Lung microvascular endothelial cell (primary cell): ENCODE measurements around the gene ADRB2. TPM values are rescaled to one million over a fixed set of nuclear protein-coding genes. Genes with fewer than 3 reads are reported as not detected.

Experiments used
- DNase-seq, 2 donors: peaks; one replicate each; pipeline versions ENCODE4 v3.0.0 to v3.0.0-alpha.2; 2010; ENCODE audit warnings: low read depth in 2 of 2
- total RNA-seq: library from RNA; depleted of rRNA; stranded (reverse); fragments of >200 nt; gene quantifications from 2 replicates; pipeline ENCODE4 v1.2.1, GENCODE V29; 2014

The ADRB2 gene
- total RNA-seq, 1 donor from 2014 or later: 9.5 TPM

DNA sequence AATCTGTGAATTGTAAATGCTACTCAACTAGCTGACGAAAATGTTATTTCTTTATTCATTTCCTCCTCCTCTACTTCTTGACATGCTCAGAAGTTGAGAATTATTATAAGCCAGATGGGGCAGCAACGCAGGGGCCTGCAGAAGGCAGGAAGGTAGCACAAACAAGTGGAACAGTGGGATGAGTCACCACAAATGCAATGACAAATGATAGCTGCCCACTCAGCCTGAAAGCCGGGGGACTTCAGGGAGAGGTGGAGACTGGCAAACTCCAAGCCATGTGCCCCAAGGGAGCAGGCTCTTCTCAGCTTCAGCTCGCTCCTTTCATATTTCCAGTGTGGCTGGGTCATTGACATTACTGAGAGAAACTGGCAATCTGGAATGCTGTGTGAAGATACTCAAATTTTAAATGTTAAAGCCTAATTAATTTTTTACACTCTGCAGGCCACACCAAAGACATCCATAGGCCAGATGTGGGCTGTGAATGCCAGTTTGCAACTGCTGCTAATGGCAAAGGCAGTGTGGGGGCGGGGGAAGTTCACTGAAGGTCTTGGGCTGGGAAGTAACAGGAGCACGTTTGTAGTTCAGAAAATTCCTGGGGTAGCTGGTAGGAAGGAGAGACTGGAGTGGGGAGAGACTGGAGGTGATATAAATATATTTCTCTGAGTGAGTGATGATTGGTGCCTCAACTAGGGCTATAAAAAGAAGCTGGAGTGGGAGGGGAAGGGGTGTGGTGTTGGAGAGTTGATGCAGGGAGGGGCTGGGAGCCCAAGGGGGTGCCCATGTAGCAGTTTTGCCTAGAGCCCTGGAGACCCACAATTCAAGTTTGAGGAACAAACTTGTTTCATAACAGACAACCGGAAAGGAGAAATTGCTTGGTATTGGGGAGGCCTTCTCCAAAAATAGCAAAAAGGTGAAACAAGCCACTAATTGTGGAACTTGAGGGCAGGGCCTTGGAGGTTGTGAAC lies 20.8 kb upstream of the ADRB2 start:
- DNase-seq: peak; percentile 72 to 73

DNA sequence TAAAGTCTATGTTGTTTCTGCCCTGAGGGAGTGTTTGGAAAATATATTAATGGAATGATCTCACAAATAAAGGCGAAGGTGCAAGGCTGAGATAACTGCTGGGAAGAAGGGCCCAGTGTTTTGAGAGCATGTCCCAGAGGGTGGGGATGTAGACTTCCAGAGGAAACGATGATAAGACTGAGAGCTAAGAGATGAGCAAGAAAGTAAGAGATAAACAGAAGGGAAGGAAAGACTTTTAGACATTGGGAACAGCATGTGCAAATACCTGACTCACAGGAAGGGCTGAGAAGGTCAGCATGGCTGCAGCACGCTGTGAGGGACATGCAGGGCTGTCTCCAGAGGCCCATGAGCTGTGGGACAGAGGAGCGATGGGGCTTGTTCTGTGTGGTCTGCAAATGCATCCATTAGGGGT lies 19.9 kb upstream of the ADRB2 start:
- DNase-seq: peak in 1 of 2 donors; percentile 42

DNA sequence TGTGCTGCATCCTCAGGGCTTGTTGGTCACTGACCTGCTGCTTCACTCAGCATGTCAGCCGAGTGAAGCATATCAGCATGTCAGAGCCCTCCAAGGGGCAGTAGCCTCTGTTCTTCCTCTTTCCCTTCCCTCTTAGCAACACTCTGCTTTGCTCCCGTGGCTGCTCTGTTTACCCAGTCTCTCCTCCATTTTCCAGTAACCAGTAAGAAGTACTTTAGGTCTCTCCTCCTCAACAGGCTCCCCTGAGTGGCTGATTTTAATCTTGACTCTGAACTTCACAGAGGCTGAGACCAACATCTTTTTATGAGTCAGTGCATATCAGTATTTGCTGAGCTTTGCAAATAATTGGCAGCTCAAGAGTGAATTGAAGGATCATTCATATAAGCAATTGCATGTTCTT lies 18.6 kb upstream of the ADRB2 start:
- no peak for DNase-seq

DNA sequence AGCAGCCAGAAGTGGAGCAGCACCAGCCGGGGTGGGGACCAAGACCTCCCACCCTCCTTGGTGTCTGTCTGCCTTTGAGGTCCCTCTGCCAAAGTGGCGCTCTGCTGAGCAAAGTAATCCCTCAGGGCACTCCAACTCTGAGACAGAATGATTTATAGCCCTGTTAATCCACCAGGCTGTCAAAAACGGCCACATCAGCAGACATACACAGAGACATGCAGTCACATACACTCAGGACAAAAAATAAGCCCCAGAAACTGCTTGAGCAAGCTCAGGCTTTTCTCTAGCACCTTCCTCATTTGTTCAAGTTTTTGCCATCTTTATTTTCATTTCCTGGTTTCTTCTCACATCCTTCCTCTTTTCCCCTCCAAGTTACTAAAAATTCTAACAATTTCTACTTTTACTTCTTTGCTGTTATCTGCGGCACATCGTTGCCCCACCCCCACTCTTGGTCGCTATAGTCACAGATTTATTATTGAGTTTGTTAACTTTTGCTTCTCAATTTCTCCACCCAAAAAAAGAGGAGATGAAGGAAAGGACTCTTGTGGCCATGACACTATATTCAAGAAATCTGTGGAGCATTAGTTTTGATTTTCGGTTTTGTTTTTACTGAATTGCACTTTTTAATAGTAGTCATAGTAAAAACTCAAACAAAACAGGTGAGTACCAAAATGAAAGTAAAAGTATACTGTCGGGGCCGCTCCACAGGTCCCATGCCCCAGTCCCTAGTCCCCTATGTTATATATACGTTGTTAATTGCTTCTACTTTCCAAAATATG lies 17.4 kb upstream of the ADRB2 start:
- DNase-seq: peak in 1 of 2 donors; percentile 57

DNA sequence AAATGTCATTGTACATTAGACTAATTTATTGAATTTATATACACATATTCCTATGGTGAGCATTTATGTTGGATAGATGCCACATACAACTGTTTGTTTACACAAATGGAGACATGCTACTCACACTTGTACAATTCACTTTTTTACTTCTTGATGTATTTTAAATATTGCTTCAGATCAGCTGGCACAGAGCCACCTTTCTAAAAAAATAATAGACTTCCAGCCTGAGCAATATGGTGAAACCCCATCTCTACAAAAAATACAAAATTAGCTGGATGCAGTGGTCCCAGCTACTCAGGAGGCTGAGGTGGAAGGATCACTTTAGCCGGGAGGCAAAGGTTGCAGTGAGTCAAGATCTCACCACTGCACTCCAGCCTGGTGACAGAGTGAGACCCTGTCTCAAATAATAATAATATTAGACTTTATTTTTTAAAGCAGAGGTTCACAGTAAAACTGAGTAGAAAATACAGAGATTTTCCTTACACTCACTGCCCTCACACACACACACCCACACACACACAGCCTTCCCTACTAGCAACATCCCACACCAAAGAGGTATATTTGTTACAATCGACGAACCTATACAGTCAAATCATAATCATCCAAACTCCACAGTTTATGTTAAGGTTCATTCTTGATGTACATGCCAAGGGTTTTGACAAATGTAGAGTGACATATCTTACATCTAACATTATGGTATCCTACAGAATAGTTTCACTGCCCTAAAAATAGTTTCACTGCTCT lies 16.5 kb upstream of the ADRB2 start:
- DNase-seq: no peak

DNA sequence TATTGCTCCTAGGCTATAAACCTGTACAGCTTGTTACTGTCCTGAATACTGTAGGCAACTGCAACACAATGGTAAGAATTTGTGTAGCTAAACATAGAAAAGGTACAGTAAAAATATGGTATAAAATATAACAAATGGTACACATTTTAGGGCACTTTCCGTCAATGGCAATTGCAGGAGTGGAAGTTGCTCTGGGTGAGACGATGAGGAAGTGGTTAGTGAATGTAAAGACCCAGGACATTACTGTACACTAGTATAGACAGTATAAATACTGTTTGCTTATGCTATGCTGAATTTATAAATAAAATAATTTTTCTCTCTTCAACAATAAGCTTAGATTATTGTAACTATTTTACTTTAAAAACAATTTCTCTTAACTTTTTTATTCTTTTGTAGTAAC lies 15.6 kb upstream of the ADRB2 start:
- no peak for DNase-seq

DNA sequence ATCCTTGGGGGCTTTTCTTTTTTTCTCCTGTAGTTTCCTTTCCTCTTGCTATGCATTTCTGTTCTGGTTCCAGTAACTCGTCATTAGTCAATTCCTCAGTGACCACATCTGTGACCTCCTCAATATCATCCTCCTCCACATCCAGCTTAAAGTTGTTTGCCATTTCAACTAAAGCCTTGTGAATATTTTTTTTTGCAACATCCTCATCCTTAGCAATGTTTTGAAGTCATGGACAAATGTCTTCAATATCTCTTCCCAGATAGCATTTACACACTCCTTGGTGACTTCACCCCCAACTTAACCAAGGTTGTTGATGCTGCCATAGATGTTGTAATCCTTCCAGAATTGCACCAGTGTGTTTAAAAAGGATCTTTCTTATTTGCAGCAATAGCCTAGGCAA lies 14.7 kb upstream of the ADRB2 start:
- DNase-seq: no peak

DNA sequence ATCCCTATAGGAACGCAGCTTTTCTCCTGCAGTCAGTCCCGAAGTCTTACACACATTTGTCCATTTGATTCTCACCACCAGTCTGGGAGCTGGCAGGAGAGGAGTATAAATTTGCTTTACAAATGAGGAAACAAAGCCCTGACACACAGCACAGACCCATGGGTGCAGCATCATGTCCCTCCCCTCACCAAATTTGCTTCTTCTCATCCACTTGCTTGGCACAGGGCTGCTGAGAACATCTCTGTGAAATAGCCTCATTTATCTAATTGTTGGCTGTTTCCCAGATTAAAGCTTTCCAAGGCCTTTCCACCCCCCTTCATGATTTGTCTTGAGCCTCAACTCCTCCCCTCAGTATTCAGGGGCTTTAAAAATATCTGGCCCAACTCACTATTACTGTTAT lies 11.3 kb upstream of the ADRB2 start:
- no peak for DNase-seq

DNA sequence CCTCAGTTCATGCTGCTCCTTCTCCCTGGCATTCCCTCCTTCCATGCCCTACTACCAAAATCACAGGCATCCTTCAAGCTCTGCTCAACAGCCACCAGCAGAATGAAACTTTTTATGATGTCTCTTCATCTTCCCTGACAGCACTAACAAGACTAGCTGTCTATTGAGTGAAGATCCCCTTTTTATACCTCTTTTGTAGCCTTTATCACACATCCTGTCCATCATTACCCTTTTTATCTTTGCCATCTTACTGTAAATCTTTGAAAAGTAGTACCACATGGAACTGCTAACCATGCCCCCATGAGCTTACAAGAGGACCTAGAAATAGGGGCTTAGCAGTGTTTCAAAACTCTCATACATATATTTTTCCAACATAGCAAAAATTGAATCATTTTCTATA lies 10.8 kb upstream of the ADRB2 start:
- no peak for DNase-seq

DNA sequence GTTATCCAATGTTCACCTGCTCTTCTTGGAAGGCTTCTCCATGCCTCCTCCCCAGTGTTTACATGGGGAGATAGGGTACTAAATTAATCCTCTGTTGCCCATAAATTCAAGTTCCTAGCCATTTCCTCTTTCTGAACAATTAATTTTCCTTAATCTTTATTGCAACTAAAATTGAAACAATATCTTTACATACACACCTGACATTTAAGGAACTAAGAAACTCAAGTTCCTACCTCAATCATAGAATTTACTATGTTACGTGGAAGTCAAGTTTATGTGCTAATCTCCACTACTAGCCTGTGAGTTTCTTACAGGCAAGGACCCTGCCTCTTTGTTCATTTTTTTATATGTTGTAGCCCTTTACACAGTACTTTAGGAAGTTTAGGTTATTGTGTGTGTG lies 10.1 kb upstream of the ADRB2 start:
- no peak for DNase-seq

DNA sequence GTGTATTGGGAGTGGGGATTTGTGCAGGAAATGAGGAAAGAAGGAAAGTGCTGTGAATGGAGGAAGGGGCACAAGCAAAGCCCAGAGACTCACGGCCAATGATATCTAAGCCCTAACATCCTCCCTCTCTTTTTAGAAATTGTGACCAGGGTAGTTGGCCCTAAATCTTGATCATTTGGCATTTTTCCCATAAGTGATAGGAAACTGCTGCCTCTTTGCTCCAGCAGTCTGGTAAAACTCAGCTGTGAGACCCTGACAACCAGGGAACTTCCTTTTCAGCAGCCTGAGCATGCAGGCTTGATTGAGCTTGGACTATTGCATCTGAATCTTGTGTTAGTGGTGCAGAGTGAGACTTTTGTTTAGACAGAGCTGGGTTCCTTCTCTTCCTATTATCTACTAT lies 9.6 kb upstream of the ADRB2 start:
- no peak for DNase-seq

DNA sequence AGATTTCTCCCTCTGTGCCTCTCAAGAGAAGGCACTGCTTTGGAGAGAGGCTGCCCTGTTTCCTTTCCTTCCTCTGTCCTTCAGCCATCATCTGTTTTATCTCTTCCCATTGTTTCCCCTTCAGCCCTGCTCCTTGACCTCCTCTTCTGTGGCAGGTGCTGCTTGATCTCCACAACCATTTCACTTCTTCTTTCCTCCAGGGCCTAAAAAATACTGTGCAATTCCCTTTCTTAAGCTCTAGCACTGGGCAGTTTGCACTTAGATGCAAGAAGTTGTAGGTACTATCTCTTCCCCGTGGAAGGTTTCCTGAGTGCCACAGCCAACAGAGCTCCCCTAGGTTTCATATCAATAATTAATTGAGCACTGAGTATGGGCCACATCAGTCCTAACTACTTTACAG lies 8.8 kb upstream of the ADRB2 start:
- no peak for DNase-seq

DNA sequence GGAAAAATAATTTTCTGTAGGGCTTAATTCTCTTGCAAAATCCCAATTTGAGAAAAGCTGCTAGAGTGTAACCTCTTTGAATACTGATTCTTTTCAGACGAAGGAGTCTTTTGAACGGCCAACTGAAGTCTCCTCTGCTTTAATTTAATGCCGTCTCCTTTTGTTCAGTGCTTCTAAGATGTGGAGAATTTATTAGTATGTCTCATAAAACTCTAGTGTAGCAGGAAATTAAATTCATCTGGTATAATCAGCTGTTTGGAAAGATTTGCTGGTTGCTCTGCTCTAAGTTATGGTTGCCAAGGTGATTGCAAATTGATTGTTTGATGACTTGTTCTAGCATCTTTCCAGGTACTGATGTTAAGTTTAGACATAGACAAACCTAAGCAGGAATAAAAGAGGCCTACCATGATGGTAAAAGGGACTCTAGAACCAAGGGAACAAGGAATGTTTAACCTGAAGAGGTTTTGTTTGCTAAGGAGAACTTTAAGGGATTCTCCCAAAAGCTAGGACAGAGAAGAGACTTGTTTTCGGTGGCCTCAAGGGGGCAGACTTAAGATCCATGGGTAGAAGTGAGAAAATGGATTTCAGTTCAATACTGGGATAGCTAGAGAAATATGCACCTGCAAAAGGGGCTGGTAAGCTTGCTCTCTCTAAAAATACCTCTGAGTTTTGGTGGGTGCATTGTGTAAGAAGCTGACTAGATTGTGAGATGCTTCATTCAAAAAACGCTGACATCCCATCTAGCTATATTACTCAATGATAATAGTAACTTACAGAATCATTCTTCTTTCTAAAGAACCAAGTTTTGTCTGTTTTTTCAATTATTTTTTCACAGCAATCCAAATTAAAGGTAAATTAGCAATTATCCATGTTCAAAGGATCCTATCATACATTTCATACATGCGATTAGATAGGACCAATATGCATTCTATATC lies 5.7 kb upstream of the ADRB2 start:
- DNase-seq: peak; percentile 59

DNA sequence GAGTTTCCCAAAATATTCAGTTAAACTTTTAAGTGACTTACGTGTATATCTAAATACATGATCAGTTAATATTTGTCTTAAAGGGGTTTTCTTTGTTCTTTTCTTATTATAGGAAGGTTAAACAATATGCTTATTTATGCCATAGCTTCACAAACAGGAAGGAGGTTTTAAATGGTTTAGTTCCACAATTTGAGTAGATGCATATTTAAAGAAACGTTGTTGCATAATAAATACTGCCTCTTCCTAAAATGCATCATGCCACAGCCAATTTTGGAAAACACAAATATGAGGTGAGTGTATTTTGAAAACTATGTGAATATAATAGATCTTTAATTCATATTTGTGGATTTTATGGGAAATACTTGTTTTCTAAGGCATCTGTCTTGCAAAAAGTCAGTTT lies 2.5 kb upstream of the ADRB2 start:
- DNase-seq: no peak

DNA sequence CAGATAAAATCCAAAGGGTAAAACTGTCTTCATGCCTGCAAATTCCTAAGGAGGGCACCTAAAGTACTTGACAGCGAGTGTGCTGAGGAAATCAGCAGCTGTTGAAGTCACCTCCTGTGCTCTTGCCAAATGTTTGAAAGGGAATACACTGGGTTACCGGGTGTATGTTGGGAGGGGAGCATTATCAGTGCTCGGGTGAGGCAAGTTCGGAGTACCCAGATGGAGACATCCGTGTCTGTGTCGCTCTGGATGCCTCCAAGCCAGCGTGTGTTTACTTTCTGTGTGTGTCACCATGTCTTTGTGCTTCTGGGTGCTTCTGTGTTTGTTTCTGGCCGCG lies 727 bp upstream of the ADRB2 start:
- peak; percentile 57 to 62 for DNase-seq

DNA sequence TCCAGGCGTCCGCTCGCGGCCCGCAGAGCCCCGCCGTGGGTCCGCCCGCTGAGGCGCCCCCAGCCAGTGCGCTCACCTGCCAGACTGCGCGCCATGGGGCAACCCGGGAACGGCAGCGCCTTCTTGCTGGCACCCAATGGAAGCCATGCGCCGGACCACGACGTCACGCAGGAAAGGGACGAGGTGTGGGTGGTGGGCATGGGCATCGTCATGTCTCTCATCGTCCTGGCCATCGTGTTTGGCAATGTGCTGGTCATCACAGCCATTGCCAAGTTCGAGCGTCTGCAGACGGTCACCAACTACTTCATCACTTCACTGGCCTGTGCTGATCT lies 294 bp downstream of the ADRB2 start:
- DNase-seq: no peak

DNA sequence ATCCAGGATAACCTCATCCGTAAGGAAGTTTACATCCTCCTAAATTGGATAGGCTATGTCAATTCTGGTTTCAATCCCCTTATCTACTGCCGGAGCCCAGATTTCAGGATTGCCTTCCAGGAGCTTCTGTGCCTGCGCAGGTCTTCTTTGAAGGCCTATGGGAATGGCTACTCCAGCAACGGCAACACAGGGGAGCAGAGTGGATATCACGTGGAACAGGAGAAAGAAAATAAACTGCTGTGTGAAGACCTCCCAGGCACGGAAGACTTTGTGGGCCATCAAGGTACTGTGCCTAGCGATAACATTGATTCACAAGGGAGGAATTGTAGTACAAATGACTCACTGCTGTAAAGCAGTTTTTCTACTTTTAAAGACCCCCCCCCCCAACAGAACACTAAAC lies 1.3 kb downstream of the ADRB2 start:
- peak; percentile 46 to 59 for DNase-seq

DNA sequence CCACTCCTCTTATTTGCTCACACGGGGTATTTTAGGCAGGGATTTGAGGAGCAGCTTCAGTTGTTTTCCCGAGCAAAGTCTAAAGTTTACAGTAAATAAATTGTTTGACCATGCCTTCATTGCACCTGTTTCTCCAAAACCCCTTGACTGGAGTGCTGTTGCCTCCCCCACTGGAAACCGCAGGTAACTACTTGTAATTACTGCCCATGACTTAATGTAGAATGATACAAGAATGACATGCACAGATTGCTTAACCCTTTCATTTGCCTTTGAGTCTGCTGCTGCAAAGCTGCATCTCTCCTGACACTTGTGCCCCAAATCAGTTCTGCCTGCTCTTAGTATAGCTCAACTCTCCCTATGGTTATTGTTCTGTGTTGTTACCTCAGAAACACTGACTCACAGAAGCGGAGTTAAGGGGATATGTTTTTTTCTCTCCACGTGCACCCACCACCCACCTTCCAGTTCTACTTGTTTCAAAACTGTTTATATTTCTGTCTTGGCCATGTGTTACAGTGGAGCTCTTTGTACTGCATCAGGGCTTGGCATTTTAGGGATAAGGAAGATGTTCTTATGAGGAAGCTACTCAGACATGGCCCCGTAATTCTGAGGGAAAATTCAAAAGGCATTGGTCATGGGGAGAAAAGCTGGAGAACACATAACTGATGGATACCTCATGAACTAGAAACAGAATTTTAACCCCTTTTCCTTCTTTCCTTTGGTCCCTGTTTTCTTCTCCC lies 2.3 kb downstream of the ADRB2 start:
- DNase-seq: peak; percentile 43 to 56

DNA sequence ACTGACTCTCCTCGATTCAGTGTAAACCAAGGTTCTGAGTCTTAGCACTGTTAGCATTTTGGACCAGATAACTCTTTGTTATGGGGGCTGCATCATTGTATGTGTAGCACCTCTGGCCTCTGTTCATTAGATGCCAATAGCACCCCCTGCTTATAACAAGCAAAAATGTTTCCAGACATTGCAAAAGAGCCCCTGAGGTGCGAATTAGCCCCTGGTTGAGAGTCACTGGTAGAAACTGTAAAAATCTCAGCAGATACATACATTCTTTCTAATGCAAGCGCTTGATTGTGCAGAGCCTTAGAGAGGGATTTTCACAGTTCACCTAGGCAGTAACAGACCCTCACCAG lies 2.8 kb downstream of the ADRB2 start:
- no peak for DNase-seq

DNA sequence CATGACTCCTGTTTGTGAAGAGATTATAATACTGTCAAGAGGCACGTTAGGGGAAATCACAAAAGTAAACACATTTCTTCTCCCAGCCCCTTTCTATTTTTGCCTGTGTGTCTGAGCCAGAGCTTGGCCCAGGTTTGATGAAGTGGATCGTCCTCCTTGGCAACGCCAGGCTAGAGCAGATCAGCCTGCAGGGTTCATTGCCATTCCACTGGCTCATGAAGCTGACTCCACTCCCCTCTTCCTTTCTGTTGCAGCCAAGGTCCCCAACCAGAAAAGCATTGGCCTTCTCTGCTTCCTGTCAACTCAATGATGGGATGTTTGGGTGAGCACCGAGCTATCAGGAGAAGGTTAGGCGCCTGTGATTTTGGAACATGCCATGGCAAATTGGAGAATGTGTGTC lies 3.3 kb downstream of the ADRB2 start:
- peak in 1 of 2 donors; percentile 53 for DNase-seq

DNA sequence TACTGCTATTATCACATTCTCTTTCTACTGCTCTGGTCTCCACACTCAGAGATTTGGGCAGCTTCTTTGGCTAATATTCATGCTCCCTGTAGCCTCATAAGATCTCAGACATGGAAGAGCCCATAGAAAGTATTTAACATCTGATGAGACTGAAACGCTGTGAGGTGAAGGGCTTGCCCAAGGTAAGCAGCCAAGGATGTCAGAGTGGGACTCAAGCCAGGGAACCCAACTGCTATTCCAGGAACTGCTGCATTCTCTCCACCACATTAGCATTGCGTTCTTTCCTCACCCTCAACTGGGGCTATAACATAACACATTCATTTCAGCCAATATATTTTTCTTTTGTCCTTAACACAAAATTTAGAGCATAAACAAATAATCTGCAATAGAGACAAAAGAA lies 3.8 kb downstream of the ADRB2 start:
- DNase-seq: no peak
